IMR-90 (cell line): ENCODE measurements around the gene DHRSX. TPM values are rescaled to one million over a fixed set of nuclear protein-coding genes. Genes with fewer than 3 reads are reported as not detected.
A peak's percentile ranks its signal among the peaks of the same experiment; 100 is the strongest.

Experiments used
- ATAC-seq: fragments of 200-7000 bp; cut with Tn5 transposase; 2 replicates; pipeline ENCODE4 v1.9.1; 2020; ENCODE audit warnings: low read depth, mild to moderate bottlenecking, moderate library complexity
- BruUV-seq: library from RNA; stranded (reverse); fragments of 400-500 nt; replicated peaks from 2 replicates; lab custom pipeline; 2021; lab: Mats Ljungman, UMichigan
- CTCF ChIA-PET: fragments of 300-600 bp; formaldehyde crosslinking; extraction: SDS; loops from one replicate; lab custom pipeline; 2021; ENCODE audit warnings: antibody characterized with exemption; lab: Yijun Ruan, JAX
- POLR2A ChIA-PET: fragments of 300-600 bp; sonication (Branson Sonifier 250); formaldehyde crosslinking; loops from one replicate; lab custom pipeline; 2022; ENCODE audit warnings: antibody characterized with exemption; ENCODE audit not compliant: unreplicated experiment; lab: Charles Lee
- DNase-seq: peaks from one replicate; pipeline ENCODE4 v3.0.0; 2013
- H2AFZ ChIP-seq: replicated peaks from 2 replicates; pipeline ENCODE3; 2013; ENCODE audit warnings: low read length, mild to moderate bottlenecking; ENCODE audit not compliant: poor library complexity
- H2AK5ac ChIP-seq: 2 replicates; pipeline ENCODE4 v1.6.1; 2013; ENCODE audit warnings: low read depth, low read length, inconsistent platforms
- H2AK9ac ChIP-seq: replicated peaks from 2 replicates; pipeline ENCODE3; 2013; ENCODE audit warnings: mild to moderate bottlenecking, low read depth, low read length, moderate library complexity; ENCODE audit not compliant: poor library complexity
- H2BK120ac ChIP-seq: 2 replicates; pipeline ENCODE4 v1.6.1; 2013; ENCODE audit warnings: low read depth, low read length, inconsistent platforms
- H2BK15ac ChIP-seq: 3 replicates; pipeline ENCODE4 v1.6.1; 2013; ENCODE audit warnings: low read depth, low read length, inconsistent platforms
- H2BK20ac ChIP-seq: 2 replicates; pipeline ENCODE4 v1.6.1; 2013; ENCODE audit warnings: low read depth, mild to moderate bottlenecking, inconsistent platforms, low read length, moderate library complexity
- H2BK5ac ChIP-seq: 2 replicates; pipeline ENCODE4 v1.6.1; 2013; ENCODE audit warnings: mild to moderate bottlenecking, low read depth, low read length, inconsistent platforms; ENCODE audit not compliant: poor library complexity, severe bottlenecking
- H3K14ac ChIP-seq: replicated peaks from 2 replicates; pipeline ENCODE4 v1.6.1; 2013; ENCODE audit warnings: low read depth, low read length, inconsistent platforms
- H3K18ac ChIP-seq: 2 replicates; pipeline ENCODE4 v1.6.1; 2013; ENCODE audit warnings: low read depth, low read length, control low read depth
- H3K23ac ChIP-seq: 2 replicates; pipeline ENCODE4 v1.6.1; 2013; ENCODE audit warnings: low read depth, low read length, inconsistent platforms
- H3K27ac ChIP-seq: 2 replicates; pipeline ENCODE4 v1.5.1; 2013; ENCODE audit warnings: mild to moderate bottlenecking, control low read depth, low read length; ENCODE audit not compliant: insufficient read depth
- H3K27me3 ChIP-seq: 2 replicates; pipeline ENCODE4 v1.6.1; 2013; ENCODE audit warnings: low read length; ENCODE audit not compliant: control insufficient read depth, insufficient read depth
- H3K36me3 ChIP-seq: 2 replicates; pipeline ENCODE4 v1.6.1; 2013; ENCODE audit warnings: low read length, mixed read lengths; ENCODE audit not compliant: control insufficient read depth, insufficient read depth
- H3K4ac ChIP-seq: 2 replicates; pipeline ENCODE4 v1.6.1; 2013; ENCODE audit warnings: low read depth, low read length, inconsistent platforms
- H3K4me1 ChIP-seq: 2 replicates; pipeline ENCODE4 v1.6.1; 2013; ENCODE audit warnings: low read length, mixed read lengths; ENCODE audit not compliant: control insufficient read depth, insufficient read depth
- H3K4me2 ChIP-seq: 2 replicates; pipeline ENCODE4 v1.6.1; 2013; ENCODE audit warnings: low read depth, mild to moderate bottlenecking, control low read depth, low read length, moderate library complexity
- H3K4me3 ChIP-seq: 2 replicates; pipeline ENCODE4 v1.5.1; 2013; ENCODE audit warnings: low read depth, mild to moderate bottlenecking, control low read depth, low read length, moderate library complexity; ENCODE audit not compliant: insufficient read depth
- H3K56ac ChIP-seq: 2 replicates; pipeline ENCODE4 v1.6.1; 2013; ENCODE audit warnings: low read length, inconsistent platforms; ENCODE audit not compliant: insufficient read depth; ENCODE audit errors: extremely low read depth
- H3K79me1 ChIP-seq, 2 experiments: 2 replicates each; pipeline ENCODE4 v1.6.1; 2013; ENCODE audit warnings: low read length in 2 of 2, inconsistent platforms in 1 of 2, low read depth in 1 of 2
- H3K9ac ChIP-seq: 2 replicates; pipeline ENCODE4 v1.6.1; 2013; ENCODE audit warnings: low read depth, low read length, control low read depth
- H3K9me1 ChIP-seq: 2 replicates; pipeline ENCODE4 v1.6.1; 2013; ENCODE audit warnings: low read length, inconsistent platforms; ENCODE audit not compliant: insufficient read depth
- H3K9me3 ChIP-seq: 2 replicates; pipeline ENCODE4 v1.6.1; 2013; ENCODE audit warnings: low read length; ENCODE audit not compliant: control insufficient read depth, insufficient read depth
- H4K20me1 ChIP-seq: 2 replicates; pipeline ENCODE4 v1.6.1; 2013; ENCODE audit warnings: low read length, inconsistent platforms; ENCODE audit not compliant: insufficient read depth
- H4K5ac ChIP-seq: 2 replicates; pipeline ENCODE4 v1.6.1; 2013; ENCODE audit warnings: mild to moderate bottlenecking, low read depth, low read length, control low read depth
- H4K8ac ChIP-seq, 2 experiments: 2 replicates each; pipeline ENCODE4 v1.6.1; 2013; ENCODE audit warnings: low read depth in 2 of 2, low read length in 2 of 2, control low read depth in 1 of 2, inconsistent platforms in 1 of 2
- H4K91ac ChIP-seq: 2 replicates; pipeline ENCODE4 v1.6.1; 2013; ENCODE audit warnings: low read depth, low read length, inconsistent platforms; ENCODE audit not compliant: insufficient read depth
- BHLHE40 ChIP-seq: fragments of 150-350 bp; IDR thresholded peaks from 2 replicates; pipeline ENCODE4 v1.6.1; 2016; ENCODE audit warnings: mild to moderate bottlenecking, low read depth, low read length
- CEBPB ChIP-seq: IDR thresholded peaks from 2 replicates; pipeline ENCODE4 v1.6.1; 2012; ENCODE audit warnings: low read depth, low read length, improper control_type of control experiment
- CHD1 ChIP-seq: IDR thresholded peaks from 2 replicates; pipeline ENCODE4 v1.6.1; 2012; ENCODE audit warnings: low read depth, low read length, improper control_type of control experiment
- ELK1 ChIP-seq: fragments of 150-350 bp; IDR thresholded peaks from 2 replicates; pipeline ENCODE4 v1.6.1; 2016; ENCODE audit warnings: low read depth, mild to moderate bottlenecking, low read length, moderate library complexity, borderline replicate concordance
- FOS ChIP-seq: fragments of 150-350 bp; IDR thresholded peaks from 2 replicates; pipeline ENCODE4 v1.6.1; 2016; ENCODE audit warnings: low read depth, low read length
- MAFK ChIP-seq: IDR thresholded peaks from 2 replicates; pipeline ENCODE4 v1.6.1; 2012; ENCODE audit warnings: low read depth, low read length, improper control_type of control experiment
- MAZ ChIP-seq: IDR thresholded peaks from 2 replicates; pipeline ENCODE4 v1.6.1; 2012; ENCODE audit warnings: low read depth, mild to moderate bottlenecking, low read length, improper control_type of control experiment, moderate library complexity, borderline replicate concordance
- MXI1 ChIP-seq: IDR thresholded peaks from 2 replicates; pipeline ENCODE4 v1.6.1; 2012; ENCODE audit warnings: low read depth, mild to moderate bottlenecking, low read length, moderate library complexity, borderline replicate concordance
- NFE2L2 ChIP-seq: fragments of 150-350 bp; IDR thresholded peaks from 2 replicates; pipeline ENCODE4 v1.6.1; 2016; ENCODE audit warnings: low read depth, mild to moderate bottlenecking, low read length
- POLR2A ChIP-seq: IDR thresholded peaks from 2 replicates; pipeline ENCODE4 v1.6.1; 2012; ENCODE audit warnings: mild to moderate bottlenecking, low read depth, low read length
- RAD21 ChIP-seq: IDR thresholded peaks from 2 replicates; pipeline ENCODE4 v1.6.1; 2012; ENCODE audit warnings: low read length, improper control_type of control experiment
- RCOR1 ChIP-seq: IDR thresholded peaks from 2 replicates; pipeline ENCODE4 v1.6.1; 2012; ENCODE audit warnings: mild to moderate bottlenecking, low read length, improper control_type of control experiment; ENCODE audit not compliant: insufficient replicate concordance
- RFX5 ChIP-seq: IDR thresholded peaks from 2 replicates; pipeline ENCODE4 v1.8.0; 2012; ENCODE audit warnings: low read depth, mild to moderate bottlenecking, low read length, moderate library complexity
- SMC3 ChIP-seq: fragments of 150-350 bp; IDR thresholded peaks from 2 replicates; pipeline ENCODE4 v1.6.1; 2016; ENCODE audit warnings: low read depth, mild to moderate bottlenecking, antibody characterized with exemption, low read length, moderate library complexity
- WGBS, 2 experiments: methylation state at CpG; one replicate each; pipeline versions ENCODE4 v1.1.5 to v1.1.7; 2013; ENCODE audit warnings: missing lambda C conversion rate in 2 of 2; ENCODE audit not compliant: insufficient read length in 1 of 2; ENCODE audit errors: extremely low coverage in 2 of 2; 5-methylcytosine and 5-hydroxymethylcytosine counted together
- dilution Hi-C: fragments of 300-500 bp; cut with HindIII; formaldehyde crosslinking; loops from one replicate; pipeline ENCODE4 v1.14.3; 2018; ENCODE audit warnings: low sequenced_read_pairs; ENCODE audit not compliant: unreplicated experiment
- in situ Hi-C: fragments of 300-500 bp; cut with MboI; formaldehyde crosslinking; loops from 3 replicates; pipeline ENCODE4 v1.14.3; 2019; ENCODE audit warnings: low sequenced_read_pairs, inconsistent platforms, mixed read lengths
- intact Hi-C: fragments of 100-400 bp; cut with micrococcal nuclease; formaldehyde crosslinking; loops from 2 replicates; pipeline ENCODE4 v1.10.0; 2022
- polyA plus RNA-seq, 3 experiments: library from polyadenylated mRNA; depleted of rRNA; stranded (reverse); fragments of >200 nt; gene quantifications; 2 replicates each; pipeline ENCODE4 v1.2.3, GENCODE V29; 2012; ENCODE audit warnings: low replicate concordance in 1 of 3
- total RNA-seq: library from RNA; depleted of rRNA; stranded (reverse); fragments of >200 nt; gene quantifications from 2 replicates; pipeline ENCODE4 v1.2.3, GENCODE V29; 2012
- TF ChIP-seq, protein P1 (sequence below): fragments of 150-350 bp; IDR thresholded peaks from 2 replicates; pipeline ENCODE4 v1.6.1; 2017; ENCODE audit warnings: mild to moderate bottlenecking, antibody characterized with exemption, low read length, low read depth
- TF ChIP-seq, protein P2 (sequence below): conservative IDR thresholded peaks from 2 replicates; pipeline ENCODE4 v1.5.1; 2012; ENCODE audit warnings: mild to moderate bottlenecking, low read depth, low read length, improper control_type of control experiment

DHRSX gene
- total and polyA plus RNA-seq, 2 of the 4 experiments (the other 2 are of a cell fraction) = 26.2 to 38.0 TPM

DNA sequence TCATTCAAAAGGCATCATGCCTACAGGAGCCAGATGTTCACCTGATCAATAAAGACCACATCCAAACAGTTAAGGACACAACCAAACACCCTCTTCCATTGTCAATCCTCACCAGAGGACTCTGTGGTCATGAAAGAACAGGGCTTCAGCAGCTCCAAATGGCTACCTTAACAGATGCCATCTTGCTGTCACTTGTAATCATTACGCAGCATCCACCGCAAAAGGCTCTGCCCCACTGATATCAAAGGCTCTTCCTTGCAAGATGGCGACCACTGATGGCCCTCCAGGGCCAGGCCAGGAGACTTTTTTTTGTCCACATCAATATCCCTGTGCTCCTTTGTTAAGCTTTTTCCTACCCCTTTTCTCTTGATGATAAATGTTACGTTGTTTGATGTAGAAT, 157.4 kb downstream of the DHRSX start:
- TF ChIP-seq CHD1 (no peak), MXI1 (no peak), SMC3 (no peak), RAD21 (no peak), NFE2L2 (no peak), POLR2A (no peak), RFX5 (no peak), BHLHE40 (no peak), CEBPB (no peak), MAFK (no peak), FOS (no peak), MAZ (no peak), ELK1 (no peak), RCOR1 (no peak)
- TF ChIP-seq, protein P1, sequence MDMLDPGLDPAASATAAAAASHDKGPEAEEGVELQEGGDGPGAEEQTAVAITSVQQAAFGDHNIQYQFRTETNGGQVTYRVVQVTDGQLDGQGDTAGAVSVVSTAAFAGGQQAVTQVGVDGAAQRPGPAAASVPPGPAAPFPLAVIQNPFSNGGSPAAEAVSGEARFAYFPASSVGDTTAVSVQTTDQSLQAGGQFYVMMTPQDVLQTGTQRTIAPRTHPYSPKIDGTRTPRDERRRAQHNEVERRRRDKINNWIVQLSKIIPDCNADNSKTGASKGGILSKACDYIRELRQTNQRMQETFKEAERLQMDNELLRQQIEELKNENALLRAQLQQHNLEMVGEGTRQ = no peak
- TF ChIP-seq, protein P2, sequence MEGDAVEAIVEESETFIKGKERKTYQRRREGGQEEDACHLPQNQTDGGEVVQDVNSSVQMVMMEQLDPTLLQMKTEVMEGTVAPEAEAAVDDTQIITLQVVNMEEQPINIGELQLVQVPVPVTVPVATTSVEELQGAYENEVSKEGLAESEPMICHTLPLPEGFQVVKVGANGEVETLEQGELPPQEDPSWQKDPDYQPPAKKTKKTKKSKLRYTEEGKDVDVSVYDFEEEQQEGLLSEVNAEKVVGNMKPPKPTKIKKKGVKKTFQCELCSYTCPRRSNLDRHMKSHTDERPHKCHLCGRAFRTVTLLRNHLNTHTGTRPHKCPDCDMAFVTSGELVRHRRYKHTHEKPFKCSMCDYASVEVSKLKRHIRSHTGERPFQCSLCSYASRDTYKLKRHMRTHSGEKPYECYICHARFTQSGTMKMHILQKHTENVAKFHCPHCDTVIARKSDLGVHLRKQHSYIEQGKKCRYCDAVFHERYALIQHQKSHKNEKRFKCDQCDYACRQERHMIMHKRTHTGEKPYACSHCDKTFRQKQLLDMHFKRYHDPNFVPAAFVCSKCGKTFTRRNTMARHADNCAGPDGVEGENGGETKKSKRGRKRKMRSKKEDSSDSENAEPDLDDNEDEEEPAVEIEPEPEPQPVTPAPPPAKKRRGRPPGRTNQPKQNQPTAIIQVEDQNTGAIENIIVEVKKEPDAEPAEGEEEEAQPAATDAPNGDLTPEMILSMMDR = no peak
- no peak overlapping the region for H2AFZ ChIP-seq
- H2AK9ac ChIP-seq = no peak overlapping the region
- H2BK120ac ChIP-seq = peak overlapping the region; percentile 90
- DNase-seq (no peak), ATAC-seq (no peak)
- peak overlapping the region; percentile 7; the same call in 1 of the 2 replicates for H4K5ac ChIP-seq
- no peak overlapping the region; the same call in 1 of the 2 replicates for H3K4me2 ChIP-seq
- peaks cover 11% of the 10 kb centered on the region for H3K9me1 ChIP-seq
- BruUV-seq = no TSS peak
- H3K9ac ChIP-seq = no peak overlapping the region
- H3K36me3 ChIP-seq = peaks cover 7% of the 10 kb centered on the region
- CTCF ChIA-PET = no interaction called here
- H3K4me3 ChIP-seq = no peak overlapping the region
- POLR2A ChIA-PET = no interaction called here
- peak overlapping the region; percentile 65; the same call in 1 of the 2 replicates for H3K14ac ChIP-seq
- intact Hi-C loops (no loop called here), dilution Hi-C loops (no loop called here), in situ Hi-C loops (no loop called here)
- H3K18ac ChIP-seq = peak overlapping the region; percentile 72; the same call in 1 of the 2 replicates
- peaks cover 10% of the 10 kb centered on the region for H3K4me1 ChIP-seq
- H3K23ac ChIP-seq = peak overlapping the region; percentile 62; the same call in 1 of the 2 replicates
- H3K27me3 ChIP-seq = no peaks in the 10 kb centered on the region
- H3K4ac ChIP-seq = peak overlapping the region; percentile 81
- H4K91ac ChIP-seq = peak overlapping the region; percentile 76
- H3K27ac ChIP-seq = peak overlapping the region; percentile 42; the same call in 1 of the 2 replicates
- peak overlapping the region; percentile 75 for H2BK20ac ChIP-seq
- peaks cover 17 to 38% of the 10 kb centered on the region in 2 experiments; a peak in 3 of 4 replicates for H3K79me1 ChIP-seq
- no CpG with 5 or more reads among the region's 4 CpGs for WGBS, 2 experiments
- no peak overlapping the region for H2AK5ac ChIP-seq
- H3K9me3 ChIP-seq = no peaks in the 10 kb centered on the region
- peak overlapping the region; percentile 35; the same call in 1 of the 3 replicates for H2BK15ac ChIP-seq
- H4K20me1 ChIP-seq = peaks cover 8% of the 10 kb centered on the region; the same call in 1 of the 2 replicates
- H4K8ac ChIP-seq = peak overlapping the region in 1 of 2 experiments; percentile 55; a peak in 1 of 4 replicates
- peak overlapping the region; percentile 62 for H2BK5ac ChIP-seq
- H3K56ac ChIP-seq = peak overlapping the region; percentile 60; the same call in 1 of the 2 replicates
